ENCODE data around the gene DHX16. TPM values are rescaled to one million over a fixed set of nuclear protein-coding genes. Genes with fewer than 3 reads are reported as not detected.
A peak's percentile ranks its signal among the peaks of the same experiment; 100 is the strongest.

Gene DHX16
- total RNA-seq, 1 experiment from 2014 or later, result 34.8 TPM

DNA sequence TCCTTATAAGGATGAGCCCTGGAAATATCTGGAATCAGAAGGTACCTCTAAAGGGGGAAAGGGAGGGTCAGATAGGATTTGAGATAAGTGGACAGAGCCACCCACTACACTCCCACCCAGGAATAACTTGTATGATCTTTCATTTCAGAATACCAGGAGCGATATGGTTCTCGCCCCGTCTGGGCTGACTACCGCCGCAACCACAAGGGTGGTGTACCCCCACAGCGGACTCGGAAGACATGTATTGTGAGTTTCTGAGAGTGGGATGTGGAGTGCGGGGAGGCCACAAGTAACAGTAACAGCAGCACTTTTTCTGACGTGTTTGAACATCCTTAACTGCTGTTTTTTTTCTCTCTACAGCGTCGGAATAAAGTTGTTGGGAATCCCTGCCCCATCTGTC is 53.2 kb downstream of the DHX16 start:
- no CpG with 5 or more reads among the region's 11 CpGs for WGBS (ENCODE audit: extremely low coverage, insufficient read length, low lambda C conversion rate)
- Histone ChIP-seq H3K79me2 (ENCODE audit: insufficient read depth, low read length) (peaks cover 2% of the 10 kb centered on the region; the same call in 1 of the 2 replicates), H3K23me2 (ENCODE audit: insufficient read length, low read depth, low read length, poor library complexity, severe bottlenecking) (peaks cover 19% of the 10 kb centered on the region), H2AFZ (ENCODE audit: low read length) (no peak overlapping the region), H3K23ac (ENCODE audit: insufficient read length, low read depth, low read length) (no peak overlapping the region), H2AK5ac (ENCODE audit: insufficient read length, low read length) (no peak overlapping the region), H2BK120ac (ENCODE audit: low read depth, low read length, poor library complexity, severe bottlenecking) (no peak overlapping the region), H4K91ac (ENCODE audit: insufficient read length, low read depth, low read length) (no peak overlapping the region), H3K4ac (ENCODE audit: low read depth, low read length) (no peak overlapping the region), H3K56ac (ENCODE audit: insufficient read length, low read depth, low read length) (no peak overlapping the region), H3K4me2 (ENCODE audit: insufficient read depth, insufficient read length, low read length) (no peak overlapping the region), H4K8ac (replicated peaks; ENCODE audit: insufficient read length, low read depth, low read length) (no peak overlapping the region), H2BK15ac (ENCODE audit: low read depth, low read length) (no peak overlapping the region), H2BK5ac (ENCODE audit: insufficient read length, low read length) (no peak overlapping the region), H3K79me1 (ENCODE audit: insufficient read depth, low read depth, low read length, poor library complexity, severe bottlenecking) (peaks cover 4% of the 10 kb centered on the region), H3K14ac (ENCODE audit: insufficient read depth, low read length) (no peak overlapping the region), H3K4me1 (ENCODE audit: insufficient read depth, low read length) (peaks cover under 1% of the 10 kb centered on the region; the same call in 1 of the 2 replicates), H3T11ph (ENCODE audit: low read length) (no peak overlapping the region), H3K27me3 (ENCODE audit: insufficient read depth, low read length) (no peaks in the 10 kb centered on the region), H2BK20ac (ENCODE audit: low read depth, low read length, poor library complexity, severe bottlenecking) (no peak overlapping the region), H3K9ac (ENCODE audit: extremely low read depth, insufficient read length, low read length) (no peak overlapping the region), H3K9me3 (ENCODE audit: control insufficient read depth, low read depth, low read length) (no peaks in the 10 kb centered on the region), H4K5ac (ENCODE audit: insufficient read length, low read depth, low read length) (no peak overlapping the region), H2BK12ac (ENCODE audit: insufficient read length, low read depth, low read length) (no peak overlapping the region), H3K18ac (ENCODE audit: insufficient read length, low read depth, low read length) (no peak overlapping the region), H3K27ac (ENCODE audit: insufficient read length, low read depth, low read length) (no peak overlapping the region), H4K20me1 (ENCODE audit: control insufficient read depth, insufficient read depth, insufficient read length) (no peaks in the 10 kb centered on the region)
- Mint-ChIP-seq H3K27ac (no peak overlapping the region), H3K36me3 (ENCODE audit: insufficient read depth in 1 of 3, low read depth in 3 of 3) (peaks cover 34 to 61% (median 50%) of the 10 kb centered on the region in 3 experiments), H3K9me3 (peaks cover 8 to 12% of the 10 kb centered on the region in 2 experiments; a peak in 3 of 5 replicates), H3K4me3 (peak overlapping the region; percentile 92 to 97; a peak in 3 of 5 replicates), H3K4me1 (peaks cover 11% of the 10 kb centered on the region in 2 experiments), H3K27me3 (ENCODE audit: low read depth) (no peaks in the 10 kb centered on the region; the same call in 1 of the 2 replicates)
- no peak for DNase-seq
- TF ChIP-seq CTCF (conservative IDR thresholded peaks at IDR 0.05), result no peak

All from H9 (cell line).